Brain pericyte (primary cell): ENCODE data around the gene EFNA1.
"Not testable (repeated sequence)": the region's sequence is repeated elsewhere in the genome, so short reads cannot be mapped to it uniquely, and the experiment has no call there.

Source experiments
- DNase-seq: peaks from one replicate; pipeline ENCODE4 v3.0.0-alpha.2; 2012; ENCODE audit warnings: low read depth, low spot score

Gene EFNA1

GRCh38 chr1:155145491-155145890, 17.8 kb downstream of the EFNA1 start:
- DNase-seq: no peak

GRCh38 chr1:155155996-155156643, 28.4 kb downstream of the EFNA1 start:
- not testable (repeated sequence) for DNase-seq

GRCh38 chr1:155158991-155159390, 31.3 kb downstream of the EFNA1 start:
- no peak for DNase-seq

GRCh38 chr1:155160128-155160527, 32.5 kb downstream of the EFNA1 start:
- DNase-seq: no peak

GRCh38 chr1:155162631-155163030, 35.0 kb downstream of the EFNA1 start:
- DNase-seq: not testable (repeated sequence)

GRCh38 chr1:155163785-155164184, 36.1 kb downstream of the EFNA1 start:
- DNase-seq: not testable (repeated sequence)

- not testable (repeated sequence) for DNase-seq
These were observed 36.9 kb downstream of the EFNA1 start for GRCh38 chr1:155164625-155165024.

GRCh38 chr1:155166051-155166470, 38.4 kb downstream of the EFNA1 start:
- no peak for DNase-seq

- no peak for DNase-seq
These were observed 38.9 kb downstream of the EFNA1 start for GRCh38 chr1:155166471-155167165.

- DNase-seq: peak; percentile 56
These were observed 39.8 kb downstream of the EFNA1 start for GRCh38 chr1:155167166-155168104.

GRCh38 chr1:155168105-155168445, 40.4 kb downstream of the EFNA1 start:
- not testable (repeated sequence) for DNase-seq

- no peak for DNase-seq
These were observed 41.0 kb downstream of the EFNA1 start for GRCh38 chr1:155168456-155169210.

- no peak for DNase-seq
These were observed 41.9 kb downstream of the EFNA1 start for GRCh38 chr1:155169541-155169940.

GRCh38 chr1:155170101-155170785, 42.6 kb downstream of the EFNA1 start:
- DNase-seq: no peak

- no peak for DNase-seq
These were observed 43.1 kb downstream of the EFNA1 start for GRCh38 chr1:155170806-155171205.

GRCh38 chr1:155171836-155172731, 44.4 kb downstream of the EFNA1 start:
- no peak for DNase-seq

GRCh38 chr1:155172732-155173477, 45.2 kb downstream of the EFNA1 start, which contains the start of gene KRTCAP2:
Gene KRTCAP2 (minus strand): TSS chr1:155173304. CDS start chr1:155173224, 80 bp downstream.
- DNase-seq: peak; percentile 81

GRCh38 chr1:155173478-155174323, 46.0 kb downstream of the EFNA1 start, which contains the start of gene TRIM46:
Gene TRIM46 (plus strand): TSS chr1:155173849. CDS start chr1:155173967, 118 bp downstream.
- no peak for DNase-seq
